IPS DF 6.9 (cell line): ENCODE results near the gene MCRS1.

Experiments used
- DNase-seq: peaks from one replicate; pipeline ENCODE4 v3.0.0-alpha.2; 2013; ENCODE audit warnings: low read depth, low spot score
- H3K27ac ChIP-seq: one replicate; pipeline ENCODE4 v1.5.1; 2013; ENCODE audit warnings: low read length, control low read depth
- H3K27me3 ChIP-seq: 2 replicates; pipeline ENCODE4 v1.6.1; 2013; ENCODE audit warnings: mild to moderate bottlenecking, low read length; ENCODE audit not compliant: control insufficient read depth, insufficient read depth
- H3K36me3 ChIP-seq: 2 replicates; pipeline ENCODE4 v1.6.1; 2013; ENCODE audit warnings: low read length; ENCODE audit not compliant: control insufficient read depth, insufficient read depth
- H3K4me1 ChIP-seq: 2 replicates; pipeline ENCODE4 v1.6.1; 2013; ENCODE audit warnings: low read length; ENCODE audit not compliant: control insufficient read depth, insufficient read depth
- H3K4me3 ChIP-seq: 2 replicates; pipeline ENCODE4 v1.5.1; 2013; ENCODE audit warnings: mild to moderate bottlenecking, low read length
- H3K9me3 ChIP-seq: 2 replicates; pipeline ENCODE4 v1.6.1; 2013; ENCODE audit warnings: low read length, inconsistent platforms; ENCODE audit not compliant: control insufficient read depth, insufficient read depth
- WGBS: extraction: QIAGEN DNeasy Blood & Tissue Kit; methylation state at CpG from one replicate; pipeline ENCODE4 v1.1.7; 2013; ENCODE audit warnings: mixed read lengths, missing lambda C conversion rate; ENCODE audit not compliant: insufficient read length, insufficient coverage; 5-methylcytosine and 5-hydroxymethylcytosine counted together

MCRS1 gene

DNA sequence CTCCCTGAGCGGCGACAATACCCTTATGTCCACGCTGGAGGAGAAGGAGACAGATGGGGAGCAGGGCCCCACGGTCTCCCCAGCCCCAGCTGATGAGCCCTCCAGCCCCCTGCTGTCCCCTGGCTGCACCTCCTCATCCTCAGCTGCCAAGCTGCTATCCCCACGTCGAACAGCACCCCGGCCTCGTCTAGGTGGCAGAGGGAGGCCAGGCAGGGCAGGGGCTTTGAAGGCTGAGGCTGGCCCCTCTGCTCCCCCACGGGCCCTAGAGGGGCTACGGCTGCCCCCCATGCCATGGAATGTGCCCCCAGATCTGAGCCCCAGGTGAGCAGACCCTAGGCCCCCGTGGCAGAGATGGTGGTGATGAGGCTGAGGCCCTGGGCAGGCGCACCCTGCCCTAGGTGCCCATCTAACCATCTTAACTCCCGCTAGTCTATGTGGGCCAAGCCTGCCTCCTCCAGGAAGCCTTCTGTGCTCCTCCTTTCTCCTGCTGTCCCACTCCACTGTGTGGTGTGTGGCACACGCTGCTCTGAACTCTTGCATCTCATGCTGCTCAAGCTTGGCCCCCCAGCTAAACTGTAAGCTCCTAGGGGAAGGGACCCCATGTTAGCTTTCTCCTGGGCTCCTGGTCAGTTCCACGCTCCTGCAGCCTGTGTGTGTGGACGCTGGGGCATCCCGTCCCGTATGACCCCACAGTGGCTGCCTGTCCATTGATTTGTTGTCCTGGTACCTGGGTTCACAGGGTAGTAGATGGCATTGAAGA is 12.1 kb downstream of the MCRS1 start:
- no peaks in the 10 kb centered on the region for H3K9me3 ChIP-seq
- H3K27me3 ChIP-seq, result no peaks in the 10 kb centered on the region
- H3K36me3 ChIP-seq, result peaks cover 28% of the 10 kb centered on the region
- H3K4me1 ChIP-seq, result no peaks in the 10 kb centered on the region
- H3K4me3 ChIP-seq, result no peak overlapping the region
- no CpG with 5 or more reads among the region's 18 CpGs for WGBS
- DNase-seq, result no peak
- no peak overlapping the region for H3K27ac ChIP-seq

- no peaks in the 10 kb centered on the region for H3K9me3 ChIP-seq
- H3K27ac ChIP-seq, result no peak overlapping the region
- peaks cover 4% of the 10 kb centered on the region; the same call in 1 of the 2 replicates for H3K27me3 ChIP-seq
- H3K4me1 ChIP-seq, result peaks cover 2% of the 10 kb centered on the region; the same call in 1 of the 2 replicates
- no peak overlapping the region for H3K4me3 ChIP-seq
- peaks cover 16% of the 10 kb centered on the region for H3K36me3 ChIP-seq
- DNase-seq, result no peak
- WGBS, result no CpG with 5 or more reads among the region's 15 CpGs
These were observed 13.7 kb downstream of the MCRS1 start for GRCh38 chr12:49554266-49554665.

DNA sequence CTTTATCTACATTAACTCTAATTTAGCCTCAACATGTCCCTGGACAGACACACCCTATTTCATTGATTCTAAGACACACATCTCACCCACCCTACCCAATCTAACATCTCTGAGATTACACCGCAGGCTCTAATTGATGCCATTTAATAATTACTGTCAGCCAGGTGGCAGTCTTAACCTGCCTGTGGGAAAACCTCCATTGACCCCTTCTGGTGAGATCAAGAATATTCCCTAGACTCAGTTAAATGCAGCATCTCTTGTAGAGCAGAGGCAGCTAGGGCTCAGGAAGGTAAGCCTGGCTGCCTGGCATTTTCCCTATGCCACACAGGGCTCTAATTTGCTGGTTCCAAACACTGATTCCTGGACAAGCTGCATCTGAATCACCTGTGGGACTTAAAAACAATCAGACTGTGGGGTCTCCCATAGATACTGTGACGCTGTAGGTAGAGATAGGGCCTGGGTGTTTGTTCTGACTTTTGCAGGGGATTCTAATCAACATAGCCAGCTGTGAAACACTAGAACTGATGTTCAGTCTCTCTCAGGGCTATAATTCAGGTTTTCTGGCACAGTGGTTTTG is 14.3 kb downstream of the MCRS1 start:
- peaks cover 4% of the 10 kb centered on the region; the same call in 1 of the 2 replicates for H3K4me1 ChIP-seq
- peaks cover 8% of the 10 kb centered on the region; the same call in 1 of the 2 replicates for H3K27me3 ChIP-seq
- H3K36me3 ChIP-seq, result peaks cover 9% of the 10 kb centered on the region
- H3K9me3 ChIP-seq, result no peaks in the 10 kb centered on the region
- DNase-seq, result no peak
- WGBS, result no CpG with 5 or more reads among the region's 2 CpGs
- no peak overlapping the region for H3K4me3 ChIP-seq
- H3K27ac ChIP-seq, result no peak overlapping the region

- no peaks in the 10 kb centered on the region for H3K9me3 ChIP-seq
- peaks cover 6% of the 10 kb centered on the region for H3K36me3 ChIP-seq
- no peak for DNase-seq
- WGBS, result no CpG with 5 or more reads among the region's 8 CpGs
- H3K4me1 ChIP-seq, result peaks cover 4% of the 10 kb centered on the region; the same call in 1 of the 2 replicates
- H3K27ac ChIP-seq, result no peak overlapping the region
- peaks cover 14% of the 10 kb centered on the region; the same call in 1 of the 2 replicates for H3K27me3 ChIP-seq
- H3K4me3 ChIP-seq, result no peak overlapping the region
These were observed 15.0 kb downstream of the MCRS1 start for GRCh38 chr12:49552899-49553298.

- Histone ChIP-seq H3K4me1 (peaks cover 4% of the 10 kb centered on the region; the same call in 1 of the 2 replicates), H3K9me3 (no peaks in the 10 kb centered on the region), H3K27me3 (peaks cover 14% of the 10 kb centered on the region; the same call in 1 of the 2 replicates), H3K4me3 (no peak overlapping the region), H3K36me3 (peaks cover 3% of the 10 kb centered on the region; the same call in 1 of the 2 replicates), H3K27ac (no peak overlapping the region)
- no CpG with 5 or more reads among the region's 9 CpGs for whole genome bisulfite sequencing
- DNase-seq, result no peak
These were observed 15.5 kb downstream of the MCRS1 start for GRCh38 chr12:49552425-49552824.

GRCh38 chr12:49552014-49552413 is 15.9 kb downstream of the MCRS1 start:
- Histone ChIP-seq H3K4me3 (no peak overlapping the region), H3K27ac (no peak overlapping the region), H3K4me1 (peaks cover 4% of the 10 kb centered on the region; the same call in 1 of the 2 replicates), H3K27me3 (peaks cover 16% of the 10 kb centered on the region; the same call in 1 of the 2 replicates), H3K9me3 (no peaks in the 10 kb centered on the region), H3K36me3 (peaks cover 3% of the 10 kb centered on the region; the same call in 1 of the 2 replicates)
- DNase-seq, result no peak
- WGBS, result no CpG with 5 or more reads among the region's 7 CpGs

DNA sequence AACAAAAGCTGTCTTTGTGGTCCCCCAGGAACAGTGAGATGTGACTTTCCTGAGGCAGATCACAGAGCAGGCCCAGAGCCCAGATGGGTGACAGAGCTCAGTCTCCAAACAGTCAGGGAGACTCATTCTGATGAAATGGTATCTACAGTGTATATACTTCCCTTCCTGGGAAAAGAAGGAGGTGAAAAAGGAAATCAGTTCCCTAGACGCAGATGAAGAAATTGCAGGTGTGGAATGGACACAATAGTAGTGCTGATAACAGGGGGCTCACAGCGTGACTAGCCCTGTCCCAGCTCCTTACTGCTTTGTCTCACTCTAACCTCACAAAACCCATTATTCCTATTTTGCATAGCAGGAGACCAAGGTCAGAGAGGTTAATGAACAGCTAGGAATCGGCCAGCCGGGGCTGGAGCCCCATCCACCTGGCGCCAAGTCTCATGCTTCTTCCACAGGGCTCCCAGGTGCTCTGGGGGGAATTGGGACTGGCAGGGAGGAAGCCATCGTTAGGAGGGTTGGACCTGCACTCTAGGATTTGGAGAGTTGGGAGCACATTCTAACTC is 17.2 kb downstream of the MCRS1 start:
- Histone ChIP-seq H3K27ac (no peak overlapping the region), H3K4me3 (no peak overlapping the region), H3K9me3 (no peaks in the 10 kb centered on the region), H3K4me1 (peaks cover 4% of the 10 kb centered on the region; the same call in 1 of the 2 replicates), H3K36me3 (no peaks in the 10 kb centered on the region), H3K27me3 (peaks cover 16% of the 10 kb centered on the region; the same call in 1 of the 2 replicates)
- WGBS, result no CpG with 5 or more reads among the region's 6 CpGs
- DNase-seq, result no peak

GRCh38 chr12:49549735-49550692 is 17.9 kb downstream of the MCRS1 start:
- Histone ChIP-seq H3K36me3 (no peaks in the 10 kb centered on the region), H3K27ac (no peak overlapping the region), H3K4me1 (peaks cover 4% of the 10 kb centered on the region; the same call in 1 of the 2 replicates), H3K27me3 (peaks cover 18% of the 10 kb centered on the region; the same call in 1 of the 2 replicates), H3K4me3 (no peak overlapping the region), H3K9me3 (no peaks in the 10 kb centered on the region)
- DNase-seq, result no peak
- no CpG with 5 or more reads among the region's 28 CpGs for WGBS

GRCh38 chr12:49548822-49549648 is 18.9 kb downstream of the MCRS1 start:
- H3K4me1 ChIP-seq, result peaks cover 4% of the 10 kb centered on the region; the same call in 1 of the 2 replicates
- no peaks in the 10 kb centered on the region for H3K9me3 ChIP-seq
- H3K27me3 ChIP-seq, result peaks cover 26% of the 10 kb centered on the region; the same call in 1 of the 2 replicates
- H3K4me3 ChIP-seq, result peak overlapping the region; percentile 22; the same call in 1 of the 2 replicates
- WGBS, result no CpG with 5 or more reads among the region's 70 CpGs
- H3K27ac ChIP-seq, result no peak overlapping the region
- DNase-seq, result no peak
- H3K36me3 ChIP-seq, result no peaks in the 10 kb centered on the region
